ENCODE measurements around the gene CCSER1. TPM values are rescaled to one million over a fixed set of nuclear protein-coding genes. Genes with fewer than 3 reads are reported as not detected.
A peak's percentile ranks its signal among the peaks of the same experiment; 100 is the strongest.

The CCSER1 gene
- total RNA-seq, 1 experiment from 2014 or later, result 23.1 TPM

DNA sequence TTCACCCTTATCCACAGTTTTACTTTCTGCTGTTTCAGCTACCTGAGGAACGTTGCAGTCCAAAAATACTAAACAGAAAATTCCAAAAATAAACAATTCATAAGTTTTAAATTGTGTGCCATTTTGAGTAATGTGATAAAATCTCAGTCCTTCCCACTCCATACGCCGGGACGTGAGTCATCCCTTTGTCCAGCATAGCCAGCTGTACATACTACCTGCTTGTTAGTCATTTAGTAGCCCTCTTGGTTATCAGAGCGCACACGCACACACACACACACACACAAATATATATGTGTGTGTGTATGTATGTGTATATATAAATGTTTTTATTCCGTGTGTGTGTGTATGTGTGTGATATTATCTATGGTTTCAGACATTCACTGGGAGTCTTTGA is 4.8 kb upstream of the CCSER1 start:
- in situ Hi-C loops (cut with HindIII; ENCODE audit: low pct_unique_long_range_greater_than_20kb, low sequenced_read_pairs), result no loop called here
- DNase-seq (ENCODE audit: low read depth, low spot score), result no peak

- in situ Hi-C loops (cut with HindIII; ENCODE audit: low pct_unique_long_range_greater_than_20kb, low sequenced_read_pairs), result no loop called here
- DNase-seq (ENCODE audit: low read depth, low spot score), result no peak
Observed at GRCh38 chr4:90124276-90124675, 2.9 kb upstream of the CCSER1 start.

DNA sequence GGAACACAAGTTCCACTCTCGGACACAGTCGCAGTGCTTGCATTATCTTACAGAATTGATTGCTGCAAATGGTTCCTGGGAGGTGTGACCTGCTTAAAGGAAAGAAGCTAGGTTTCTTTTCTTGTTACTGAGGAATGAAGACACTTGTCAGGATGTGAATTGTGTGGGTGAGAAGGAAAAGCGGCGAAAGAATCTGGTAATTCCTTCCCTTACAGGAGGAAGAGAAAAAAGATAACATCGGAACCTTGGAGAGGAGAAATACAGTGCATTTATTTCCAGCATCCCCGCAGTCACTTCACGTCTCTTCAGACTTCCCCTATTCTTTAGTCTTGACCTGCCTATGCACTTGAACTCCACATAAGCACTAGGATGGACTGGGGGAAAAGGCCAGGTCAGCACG is 389 bp upstream of the CCSER1 start:
- DNase-seq (ENCODE audit: low read depth, low spot score), result peak; percentile 2
- in situ Hi-C loops (cut with HindIII; ENCODE audit: low pct_unique_long_range_greater_than_20kb, low sequenced_read_pairs), result no loop called here

GRCh38 chr4:90127706-90128345 is 632 bp downstream of the CCSER1 start:
- DNase-seq (ENCODE audit: low read depth, low spot score), result no peak
- in situ Hi-C loops (cut with HindIII; ENCODE audit: low pct_unique_long_range_greater_than_20kb, low sequenced_read_pairs), result no loop called here

- in situ Hi-C loops (cut with HindIII; ENCODE audit: low pct_unique_long_range_greater_than_20kb, low sequenced_read_pairs), result no loop called here
- no peak for DNase-seq (ENCODE audit: low read depth, low spot score)
Observed at GRCh38 chr4:90128961-90129495, 1.8 kb downstream of the CCSER1 start.

DNA sequence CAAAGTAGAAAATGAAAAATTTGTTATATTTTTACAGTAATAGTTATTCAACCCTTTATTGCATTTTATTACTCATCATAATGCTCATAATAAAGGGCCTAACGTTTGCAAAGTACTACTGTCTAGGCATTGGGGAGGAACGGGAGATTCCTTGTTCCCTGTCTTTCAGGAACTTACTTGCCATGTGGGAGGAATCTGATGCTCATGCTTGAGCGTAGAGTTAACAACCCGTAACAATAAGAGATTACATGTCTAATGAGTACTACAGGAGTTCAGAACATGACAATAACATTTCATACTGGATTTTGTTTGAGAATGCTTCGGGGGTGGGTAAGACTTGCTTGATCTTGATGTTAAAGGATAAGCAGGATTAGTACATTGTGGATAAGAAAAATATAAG is 2.9 kb downstream of the CCSER1 start:
- in situ Hi-C loops (cut with HindIII; ENCODE audit: low pct_unique_long_range_greater_than_20kb, low sequenced_read_pairs), result no loop called here
- no peak for DNase-seq (ENCODE audit: low read depth, low spot score)

GRCh38 chr4:90137555-90137954 is 10.4 kb downstream of the CCSER1 start:
- in situ Hi-C loops (cut with HindIII; ENCODE audit: low pct_unique_long_range_greater_than_20kb, low sequenced_read_pairs), result no loop called here
- no peak for DNase-seq (ENCODE audit: low read depth, low spot score)

DNA sequence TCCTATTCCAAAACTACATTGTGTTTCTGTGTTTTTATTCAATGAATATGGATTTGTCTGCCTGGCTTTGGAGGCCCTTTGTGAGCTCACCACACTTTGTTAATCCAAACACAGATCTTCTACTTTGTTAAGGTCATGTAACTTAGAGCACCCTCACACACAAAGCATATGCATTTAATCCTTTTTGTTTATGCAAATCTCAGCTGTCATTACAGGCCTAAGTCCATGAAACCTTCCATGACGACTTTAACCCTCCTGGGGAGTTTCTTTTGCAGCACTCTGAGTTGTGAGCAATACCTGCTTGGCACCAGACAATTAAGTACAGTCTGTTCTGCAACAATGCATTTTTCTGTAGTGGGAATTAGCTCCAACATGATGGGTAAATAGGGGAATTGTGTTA is 14.9 kb downstream of the CCSER1 start:
- DNase-seq (ENCODE audit: low read depth, low spot score), result peak; percentile 23
- in situ Hi-C loops (cut with HindIII; ENCODE audit: low pct_unique_long_range_greater_than_20kb, low sequenced_read_pairs), result no loop called here

DNA sequence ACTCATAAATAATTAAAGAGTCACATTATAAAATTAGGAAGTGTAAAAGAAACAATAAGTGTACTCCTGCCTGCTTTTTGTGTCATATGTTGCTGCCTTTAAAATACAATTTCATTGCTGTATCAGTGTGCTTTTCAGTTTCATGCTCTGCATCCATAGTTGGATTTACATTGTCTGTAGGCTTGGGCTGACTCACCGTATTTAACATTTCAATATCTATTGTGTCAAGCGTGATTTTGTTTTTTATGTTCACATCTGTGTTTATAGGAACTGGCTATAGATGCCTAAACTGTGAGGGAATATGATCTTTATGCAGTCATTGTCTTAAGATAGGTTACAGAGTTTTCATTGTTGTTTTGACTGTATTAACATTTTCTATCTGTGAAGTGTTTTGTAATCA is 18.1 kb downstream of the CCSER1 start:
- no peak for DNase-seq (ENCODE audit: low read depth, low spot score)
- in situ Hi-C loops (cut with HindIII; ENCODE audit: low pct_unique_long_range_greater_than_20kb, low sequenced_read_pairs), result no loop called here

DNA sequence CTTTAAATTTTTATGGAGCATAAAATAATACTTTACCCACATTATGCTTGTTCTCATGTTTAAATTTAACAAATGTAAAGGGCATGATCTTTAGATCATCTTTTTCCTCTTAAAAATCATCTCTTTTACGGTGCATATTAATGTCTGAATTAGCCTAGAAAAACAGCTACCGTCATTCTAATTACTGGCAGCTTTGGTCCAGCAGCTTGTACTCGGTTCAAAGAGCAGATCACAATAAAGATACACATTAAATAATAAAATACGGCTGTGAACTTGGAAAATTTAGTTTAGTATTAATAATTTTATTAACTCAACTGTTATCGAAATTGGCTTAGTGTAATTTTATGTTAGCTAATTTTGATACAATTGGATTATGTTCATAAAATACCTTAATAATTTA is 19.1 kb downstream of the CCSER1 start:
- in situ Hi-C loops (cut with HindIII; ENCODE audit: low pct_unique_long_range_greater_than_20kb, low sequenced_read_pairs), result no loop called here
- no peak for DNase-seq (ENCODE audit: low read depth, low spot score)

DNA sequence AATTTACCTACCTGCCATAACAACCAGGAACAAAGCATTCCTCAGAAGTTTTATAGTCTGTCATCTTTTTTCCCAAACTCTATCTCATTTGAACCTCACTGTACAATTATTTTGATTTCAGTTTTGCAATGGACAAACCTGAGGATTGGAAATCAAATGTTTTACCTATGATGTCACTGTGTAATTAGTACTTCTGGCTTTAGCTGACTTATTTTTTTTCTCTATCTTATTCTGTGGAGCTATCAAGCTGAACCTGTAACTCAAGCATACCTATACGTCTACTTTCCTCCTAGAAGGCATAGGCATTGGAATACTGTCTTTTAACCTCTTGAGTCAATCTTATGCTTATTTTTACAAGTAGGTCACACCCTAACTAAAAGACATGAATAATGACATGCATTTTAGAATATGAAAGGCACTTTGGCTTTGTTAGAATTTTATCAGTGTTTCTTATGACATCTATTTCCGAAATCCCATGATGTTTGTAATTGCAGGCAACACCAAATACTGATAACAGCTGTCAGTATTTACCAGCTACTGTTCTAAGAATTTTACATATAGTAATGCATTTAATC is 21.5 kb downstream of the CCSER1 start:
- no peak for DNase-seq (ENCODE audit: low read depth, low spot score)
- in situ Hi-C loops (cut with HindIII; ENCODE audit: low pct_unique_long_range_greater_than_20kb, low sequenced_read_pairs), result no loop called here

DNA sequence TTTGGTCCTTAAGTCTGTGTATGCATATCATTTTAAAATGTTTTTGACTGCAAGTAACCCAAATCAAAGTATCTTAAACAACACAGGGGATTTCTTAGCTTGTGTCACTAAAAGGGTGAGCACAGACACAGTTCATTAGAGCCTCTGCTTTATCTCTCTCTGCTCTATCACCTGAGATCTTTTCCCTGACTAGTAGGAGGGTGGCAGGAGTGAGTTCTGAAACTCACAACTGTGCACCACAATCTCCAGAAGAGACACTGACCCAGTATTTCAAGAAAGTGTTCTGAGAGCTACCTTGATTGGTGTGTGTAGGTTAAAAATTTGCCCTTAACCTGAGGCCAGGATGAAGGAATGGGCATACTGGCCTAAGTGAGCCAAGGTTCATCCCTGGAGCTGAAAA is 24.8 kb downstream of the CCSER1 start:
- in situ Hi-C loops (cut with HindIII; ENCODE audit: low pct_unique_long_range_greater_than_20kb, low sequenced_read_pairs), result no loop called here
- DNase-seq (ENCODE audit: low read depth, low spot score), result no peak

- in situ Hi-C loops (cut with HindIII; ENCODE audit: low pct_unique_long_range_greater_than_20kb, low sequenced_read_pairs), result no loop called here
- no peak for DNase-seq (ENCODE audit: low read depth, low spot score)
Observed at GRCh38 chr4:90159193-90159592, 32.0 kb downstream of the CCSER1 start.

GRCh38 chr4:90160044-90160443 is 32.9 kb downstream of the CCSER1 start:
- in situ Hi-C loops (cut with HindIII; ENCODE audit: low pct_unique_long_range_greater_than_20kb, low sequenced_read_pairs), result no loop called here

DNA sequence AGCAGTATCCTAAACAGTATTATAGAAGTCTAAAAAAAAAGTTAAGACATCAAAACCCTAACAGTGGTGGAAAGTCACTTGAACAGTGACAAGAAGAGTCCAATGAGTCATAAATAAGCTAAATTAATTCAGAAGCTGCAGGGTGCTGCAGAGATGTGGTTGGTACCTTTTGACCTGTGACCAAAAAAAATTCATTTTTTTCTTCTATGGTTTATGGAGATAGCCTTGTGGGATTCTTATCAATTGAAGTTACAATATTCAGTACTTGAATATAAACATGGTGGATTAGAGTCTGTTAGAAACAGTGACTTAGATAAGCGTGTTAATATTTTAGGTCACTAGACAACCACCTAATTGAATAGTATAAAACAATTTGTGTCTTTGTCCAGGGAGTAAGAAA is 35.4 kb downstream of the CCSER1 start:
- in situ Hi-C loops (cut with HindIII; ENCODE audit: low pct_unique_long_range_greater_than_20kb, low sequenced_read_pairs), result no loop called here
- no peak for DNase-seq (ENCODE audit: low read depth, low spot score)

More at GRCh38 chr4:90160044-90160443, 32.9 kb downstream of the CCSER1 start:
- peak; percentile 28 for DNase-seq (ENCODE audit: low read depth, low spot score)

DNA sequence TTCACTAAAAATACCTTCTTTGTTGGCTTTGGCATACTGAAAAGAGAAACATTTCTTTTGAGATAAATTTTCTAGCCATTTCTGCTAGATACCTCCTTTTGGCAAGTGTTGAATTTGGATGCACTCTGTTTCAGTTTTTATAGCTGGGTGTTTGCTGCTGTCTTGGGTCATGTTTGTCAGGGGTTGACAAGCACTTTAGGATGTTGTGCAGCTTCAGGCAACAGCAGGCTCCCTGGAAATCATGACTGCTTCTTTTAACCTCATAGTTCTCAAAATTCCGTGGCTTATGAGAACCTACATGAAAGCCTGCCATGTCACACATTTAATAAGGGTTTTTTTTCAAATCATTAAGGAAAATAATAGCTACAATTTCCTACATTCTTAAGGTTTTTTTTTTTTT is 36.7 kb downstream of the CCSER1 start:
- DNase-seq (ENCODE audit: low read depth, low spot score), result peak; percentile 21
- in situ Hi-C loops (cut with HindIII; ENCODE audit: low pct_unique_long_range_greater_than_20kb, low sequenced_read_pairs), result no loop called here

GRCh38 chr4:90165883-90166282 is 38.7 kb downstream of the CCSER1 start:
- no peak for DNase-seq (ENCODE audit: low read depth, low spot score)
- in situ Hi-C loops (cut with HindIII; ENCODE audit: low pct_unique_long_range_greater_than_20kb, low sequenced_read_pairs), result no loop called here

GRCh38 chr4:90171491-90171890 is 44.3 kb downstream of the CCSER1 start:
- no peak for DNase-seq (ENCODE audit: low read depth, low spot score)
- in situ Hi-C loops (cut with HindIII; ENCODE audit: low pct_unique_long_range_greater_than_20kb, low sequenced_read_pairs), result no loop called here

DNA sequence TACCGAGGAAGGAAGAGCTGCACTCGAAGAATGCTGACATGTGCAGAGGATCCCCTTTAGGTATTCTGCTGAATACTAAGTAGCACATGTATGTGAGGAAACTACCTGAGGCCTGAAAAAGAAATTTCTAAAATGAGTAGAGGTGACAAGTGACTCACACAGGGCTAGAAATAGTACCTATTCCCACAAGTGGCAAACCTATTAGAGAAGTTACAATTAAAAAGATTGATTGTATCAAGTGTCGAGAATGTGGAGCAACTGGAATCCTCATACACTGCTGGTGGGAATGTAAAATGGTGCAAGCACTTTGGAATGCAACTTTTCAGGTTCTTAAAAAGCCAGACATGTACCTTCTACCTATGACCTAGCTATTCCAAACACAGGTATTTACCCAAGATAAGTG is 47.4 kb downstream of the CCSER1 start:
- in situ Hi-C loops (cut with HindIII; ENCODE audit: low pct_unique_long_range_greater_than_20kb, low sequenced_read_pairs), result no loop called here

More for the DNA sequence above, 47.4 kb downstream of the CCSER1 start:
- DNase-seq (ENCODE audit: low read depth, low spot score), result no peak

Data from SK-MEL-5 (cell line).